Cardiac muscle cell (in vitro differentiated cells and primary cell): ENCODE results near the gene BRD7. TPM values are rescaled to one million over a fixed set of nuclear protein-coding genes. Genes with fewer than 3 reads are reported as not detected.

ENCODE experiments used
- DNase-seq, 2 donors: peaks; one replicate each; pipeline versions ENCODE4 v3.0.0 to v3.0.0-alpha.2; 2010 to 2017; ENCODE audit warnings: low read depth in 1 of 2, low spot score in 1 of 2
- H3K27ac ChIP-seq: fragments of 200-600 bp; sonication (generic); 2 replicates; pipeline ENCODE4 v1.5.1; 2016
- H3K27me3 ChIP-seq: fragments of 200-600 bp; sonication (generic); 2 replicates; pipeline ENCODE4 v1.6.0; 2016; ENCODE audit warnings: control low read depth
- H3K36me3 ChIP-seq: fragments of 200-600 bp; sonication (generic); 2 replicates; pipeline ENCODE4 v1.5.1; 2016; ENCODE audit warnings: control low read depth
- H3K4me1 ChIP-seq: fragments of 200-600 bp; sonication (generic); 2 replicates; pipeline ENCODE4 v1.8.1; 2017; ENCODE audit warnings: low read depth, mild to moderate bottlenecking, mixed run types
- H3K4me3 ChIP-seq: fragments of 200-600 bp; sonication (generic); 2 replicates; pipeline ENCODE4 v1.5.1; 2016; ENCODE audit warnings: mild to moderate bottlenecking
- H3K9me3 ChIP-seq: fragments of 200-600 bp; sonication (generic); 2 replicates; pipeline ENCODE4 v1.5.1; 2017; ENCODE audit warnings: low read depth, mild to moderate bottlenecking, control low read depth
- polyA plus RNA-seq: library from polyadenylated mRNA; unstranded; fragments of >200 nt; fragmentation: Nextera tagmentation; extraction: Ambion mirVana; gene quantifications from 2 replicates; pipeline ENCODE4 v1.2.1, GENCODE V29; 2016
- total RNA-seq: library from RNA; depleted of rRNA; stranded (reverse); fragments of >200 nt; gene quantifications from 2 replicates; pipeline ENCODE4 v1.2.3, GENCODE V29; 2016
- TF ChIP-seq, protein P1 (sequence below): IDR thresholded peaks from 2 replicates; pipeline ENCODE4 v1.5.1; 2012; ENCODE audit warnings: low read depth, mild to moderate bottlenecking, low read length

Gene BRD7
- total and polyA plus RNA-seq, 2 experiments from 2014 or later, result 80.1 to 89.2 TPM

DNA sequence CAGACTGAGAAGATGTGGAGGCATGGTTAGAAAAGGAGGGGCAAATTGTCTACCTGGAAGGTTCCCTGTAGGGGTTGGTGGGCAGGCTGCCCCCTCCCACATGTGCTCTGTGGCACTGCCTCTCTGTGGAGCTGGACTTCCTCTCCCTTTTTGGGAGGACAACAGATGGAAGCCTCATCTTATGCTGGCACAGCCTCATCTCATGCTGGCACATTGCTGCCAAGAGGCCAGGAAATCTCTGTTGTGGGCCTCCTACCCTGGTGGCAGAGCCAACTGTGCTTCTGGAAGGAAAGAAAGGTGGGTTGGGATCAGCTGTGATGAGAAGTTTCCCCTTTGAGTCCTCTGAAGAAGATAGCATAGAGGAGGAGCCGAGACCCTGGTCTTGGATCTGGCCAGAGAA lies 19.7 kb upstream of the BRD7 start:
- H3K36me3 ChIP-seq, result no peaks in the 10 kb centered on the region
- H3K27me3 ChIP-seq, result peaks cover 56% of the 10 kb centered on the region
- TF ChIP-seq, protein P1, sequence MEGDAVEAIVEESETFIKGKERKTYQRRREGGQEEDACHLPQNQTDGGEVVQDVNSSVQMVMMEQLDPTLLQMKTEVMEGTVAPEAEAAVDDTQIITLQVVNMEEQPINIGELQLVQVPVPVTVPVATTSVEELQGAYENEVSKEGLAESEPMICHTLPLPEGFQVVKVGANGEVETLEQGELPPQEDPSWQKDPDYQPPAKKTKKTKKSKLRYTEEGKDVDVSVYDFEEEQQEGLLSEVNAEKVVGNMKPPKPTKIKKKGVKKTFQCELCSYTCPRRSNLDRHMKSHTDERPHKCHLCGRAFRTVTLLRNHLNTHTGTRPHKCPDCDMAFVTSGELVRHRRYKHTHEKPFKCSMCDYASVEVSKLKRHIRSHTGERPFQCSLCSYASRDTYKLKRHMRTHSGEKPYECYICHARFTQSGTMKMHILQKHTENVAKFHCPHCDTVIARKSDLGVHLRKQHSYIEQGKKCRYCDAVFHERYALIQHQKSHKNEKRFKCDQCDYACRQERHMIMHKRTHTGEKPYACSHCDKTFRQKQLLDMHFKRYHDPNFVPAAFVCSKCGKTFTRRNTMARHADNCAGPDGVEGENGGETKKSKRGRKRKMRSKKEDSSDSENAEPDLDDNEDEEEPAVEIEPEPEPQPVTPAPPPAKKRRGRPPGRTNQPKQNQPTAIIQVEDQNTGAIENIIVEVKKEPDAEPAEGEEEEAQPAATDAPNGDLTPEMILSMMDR, result no peak
- H3K4me3 ChIP-seq, result no peak overlapping the region
- no peak for DNase-seq
- H3K4me1 ChIP-seq, result no peaks in the 10 kb centered on the region
- H3K27ac ChIP-seq, result no peak overlapping the region
- H3K9me3 ChIP-seq, result no peaks in the 10 kb centered on the region

DNA sequence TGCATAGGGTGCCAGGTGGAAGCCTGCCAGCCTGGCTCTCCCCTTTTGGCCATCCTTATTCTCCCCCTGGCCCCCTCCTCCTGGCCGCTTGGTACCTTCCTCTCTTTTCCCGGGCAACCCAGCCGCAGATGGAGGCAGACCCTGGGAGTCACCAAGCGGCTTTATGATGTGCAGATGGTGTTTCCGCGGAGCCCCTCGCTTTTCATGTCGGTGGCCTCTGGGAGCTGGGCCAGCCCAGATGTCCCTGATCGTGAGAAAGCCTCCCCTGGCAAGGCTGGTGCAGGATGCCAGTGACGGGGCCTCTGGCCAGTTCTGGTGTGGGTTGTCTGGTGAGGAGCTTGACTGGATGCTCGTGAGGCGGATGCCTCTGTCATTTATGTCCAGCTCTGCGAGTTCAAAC lies 18.0 kb upstream of the BRD7 start:
- no peaks in the 10 kb centered on the region for H3K36me3 ChIP-seq
- H3K4me1 ChIP-seq, result no peaks in the 10 kb centered on the region
- H3K27me3 ChIP-seq, result peaks cover 47% of the 10 kb centered on the region
- TF ChIP-seq, protein P1, result no peak
- DNase-seq, result no peak
- H3K9me3 ChIP-seq, result no peaks in the 10 kb centered on the region
- no peak overlapping the region for H3K4me3 ChIP-seq
- H3K27ac ChIP-seq, result no peak overlapping the region

DNA sequence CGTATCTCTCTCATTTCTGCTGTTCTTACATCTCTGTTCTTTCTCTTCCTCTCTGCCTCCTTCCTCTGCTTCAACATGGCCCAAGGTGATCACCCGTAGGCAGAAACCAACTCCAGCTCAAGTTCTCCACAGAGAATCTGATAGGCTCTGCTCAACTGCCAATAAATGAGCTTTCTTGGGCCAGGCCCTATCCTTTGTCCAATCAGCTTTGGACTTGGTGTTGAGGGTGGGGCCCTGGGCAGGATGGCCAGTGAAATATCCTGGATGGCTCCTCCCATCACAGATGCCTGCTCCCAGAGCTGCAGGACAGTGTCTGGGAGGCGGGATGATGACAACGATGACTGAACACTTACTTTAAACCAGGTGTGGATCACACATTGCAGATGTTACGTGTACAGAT lies 17.4 kb upstream of the BRD7 start:
- Histone ChIP-seq H3K4me3 (no peak overlapping the region), H3K27ac (no peak overlapping the region), H3K36me3 (no peaks in the 10 kb centered on the region), H3K27me3 (peaks cover 47% of the 10 kb centered on the region), H3K4me1 (no peaks in the 10 kb centered on the region), H3K9me3 (no peaks in the 10 kb centered on the region)
- TF ChIP-seq, protein P1, result no peak
- DNase-seq, result no peak

DNA sequence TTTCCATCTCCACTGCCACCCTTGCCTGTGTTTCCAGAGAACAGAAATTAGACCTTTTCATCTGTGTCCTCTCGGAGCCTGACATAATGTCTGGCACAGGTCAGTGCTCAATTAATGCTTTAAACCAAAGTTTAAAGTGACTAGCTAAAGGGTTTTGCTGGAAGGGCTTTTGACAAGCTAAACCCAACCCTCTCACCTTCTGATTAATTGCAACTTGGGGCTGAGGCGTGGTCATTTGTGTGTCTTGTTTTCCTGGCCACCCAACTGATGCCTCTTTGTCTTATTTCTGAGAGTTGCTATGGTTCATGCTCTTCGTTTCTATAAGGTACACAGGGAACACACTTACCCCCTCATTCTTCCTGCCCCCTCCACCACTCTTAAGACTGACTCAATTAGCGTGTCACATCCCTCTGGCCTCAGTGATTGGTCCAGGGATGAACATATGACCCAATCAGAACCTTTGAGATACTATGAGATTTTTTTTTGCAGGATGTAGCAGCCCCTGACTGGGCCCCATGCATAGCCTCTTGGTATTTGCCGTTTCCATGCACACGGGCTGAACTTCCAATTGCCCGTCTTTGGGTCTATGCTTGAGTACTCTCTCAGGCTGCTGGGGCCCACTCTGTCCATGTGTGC lies 15.8 kb upstream of the BRD7 start:
- Histone ChIP-seq H3K27me3 (peaks cover 49% of the 10 kb centered on the region), H3K4me3 (no peak overlapping the region), H3K4me1 (no peaks in the 10 kb centered on the region), H3K9me3 (no peaks in the 10 kb centered on the region), H3K27ac (no peak overlapping the region), H3K36me3 (no peaks in the 10 kb centered on the region)
- TF ChIP-seq, protein P1, result no peak
- no peak for DNase-seq

GRCh38 chr16:50381679-50382440 lies 13.1 kb upstream of the BRD7 start:
- no peaks in the 10 kb centered on the region for H3K36me3 ChIP-seq
- no peaks in the 10 kb centered on the region for H3K4me1 ChIP-seq
- TF ChIP-seq, protein P1, result no peak
- DNase-seq, result no peak
- H3K27me3 ChIP-seq, result peaks cover 37% of the 10 kb centered on the region
- no peak overlapping the region for H3K27ac ChIP-seq
- no peak overlapping the region for H3K4me3 ChIP-seq
- H3K9me3 ChIP-seq, result no peaks in the 10 kb centered on the region
